ENCODE results near the gene ADAM22. TPM values are rescaled to one million over a fixed set of nuclear protein-coding genes. Genes with fewer than 3 reads are reported as not detected.

The ADAM22 gene
- polyA plus RNA-seq, 1 of the 3 experiments (the other 2 are of a cell fraction): 3.0 TPM

GRCh38 chr7:88216276-88216675 is 282.2 kb downstream of the ADAM22 start:
- CTCF ChIA-PET: interaction anchor here (0.7 to 1.3 kb wide), 2 partner anchors 27 to 30 kb away, joined by 3 to 5 read pairs; no protein-coding TSS in a partner anchor
- no peaks in the 10 kb centered on the region for H3K27me3 ChIP-seq (ENCODE audit: insufficient read depth)
- no peak overlapping the region for H3K9ac ChIP-seq
- H3K4me2 ChIP-seq: no peak overlapping the region
- peaks cover 6 to 19% of the 10 kb centered on the region in 2 experiments for H3K4me1 ChIP-seq (ENCODE audit: control insufficient read depth in 1 of 2, insufficient read depth in 2 of 2, low read depth in 1 of 2, low read length in 1 of 2)
- H3F3A ChIP-seq (replicated peaks; ENCODE audit: insufficient read depth): peaks cover 11% of the 10 kb centered on the region
- H3K4me3 ChIP-seq (ENCODE audit: low read depth in 2 of 2, low read length in 1 of 2): no peak overlapping the region
- no peak for TF ChIP-seq RCOR1 (IDR thresholded peaks at IDR 0.05; ENCODE audit: low read length)
- TF ChIP-seq RFX5 (IDR thresholded peaks at IDR 0.05; ENCODE audit: low read length): no peak
- TF ChIP-seq FOXJ3 (CRISPR knock-in tag; IDR thresholded peaks at IDR 0.05): no peak
- TF ChIP-seq TAF1 (IDR thresholded peaks at IDR 0.05; ENCODE audit: borderline replicate concordance, low read depth, low read length): no peak
- TF ChIP-seq, protein P1, sequence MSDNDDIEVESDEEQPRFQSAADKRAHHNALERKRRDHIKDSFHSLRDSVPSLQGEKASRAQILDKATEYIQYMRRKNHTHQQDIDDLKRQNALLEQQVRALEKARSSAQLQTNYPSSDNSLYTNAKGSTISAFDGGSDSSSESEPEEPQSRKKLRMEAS (IDR thresholded peaks at IDR 0.05; ENCODE audit: low read depth): no peak
- no peak for TF ChIP-seq PBX3 (IDR thresholded peaks at IDR 0.05)
- TF ChIP-seq, protein P2, sequence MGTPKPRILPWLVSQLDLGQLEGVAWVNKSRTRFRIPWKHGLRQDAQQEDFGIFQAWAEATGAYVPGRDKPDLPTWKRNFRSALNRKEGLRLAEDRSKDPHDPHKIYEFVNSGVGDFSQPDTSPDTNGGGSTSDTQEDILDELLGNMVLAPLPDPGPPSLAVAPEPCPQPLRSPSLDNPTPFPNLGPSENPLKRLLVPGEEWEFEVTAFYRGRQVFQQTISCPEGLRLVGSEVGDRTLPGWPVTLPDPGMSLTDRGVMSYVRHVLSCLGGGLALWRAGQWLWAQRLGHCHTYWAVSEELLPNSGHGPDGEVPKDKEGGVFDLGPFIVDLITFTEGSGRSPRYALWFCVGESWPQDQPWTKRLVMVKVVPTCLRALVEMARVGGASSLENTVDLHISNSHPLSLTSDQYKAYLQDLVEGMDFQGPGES (IDR thresholded peaks at IDR 0.05; ENCODE audit: low read depth, low read length): no peak
- TF ChIP-seq FOXM1 (IDR thresholded peaks at IDR 0.05; ENCODE audit: low read depth): no peak
- TF ChIP-seq CTCF (IDR thresholded peaks at IDR 0.05): no peak
- TF ChIP-seq NFIC (IDR thresholded peaks at IDR 0.05; ENCODE audit: borderline replicate concordance): no peak
- no peak for TF ChIP-seq GABPA (IDR thresholded peaks at IDR 0.05; ENCODE audit: low read depth)
- no peak for TF ChIP-seq ZBTB33 (IDR thresholded peaks at IDR 0.05; ENCODE audit: borderline replicate concordance, low read depth)
- TF ChIP-seq, protein P3, sequence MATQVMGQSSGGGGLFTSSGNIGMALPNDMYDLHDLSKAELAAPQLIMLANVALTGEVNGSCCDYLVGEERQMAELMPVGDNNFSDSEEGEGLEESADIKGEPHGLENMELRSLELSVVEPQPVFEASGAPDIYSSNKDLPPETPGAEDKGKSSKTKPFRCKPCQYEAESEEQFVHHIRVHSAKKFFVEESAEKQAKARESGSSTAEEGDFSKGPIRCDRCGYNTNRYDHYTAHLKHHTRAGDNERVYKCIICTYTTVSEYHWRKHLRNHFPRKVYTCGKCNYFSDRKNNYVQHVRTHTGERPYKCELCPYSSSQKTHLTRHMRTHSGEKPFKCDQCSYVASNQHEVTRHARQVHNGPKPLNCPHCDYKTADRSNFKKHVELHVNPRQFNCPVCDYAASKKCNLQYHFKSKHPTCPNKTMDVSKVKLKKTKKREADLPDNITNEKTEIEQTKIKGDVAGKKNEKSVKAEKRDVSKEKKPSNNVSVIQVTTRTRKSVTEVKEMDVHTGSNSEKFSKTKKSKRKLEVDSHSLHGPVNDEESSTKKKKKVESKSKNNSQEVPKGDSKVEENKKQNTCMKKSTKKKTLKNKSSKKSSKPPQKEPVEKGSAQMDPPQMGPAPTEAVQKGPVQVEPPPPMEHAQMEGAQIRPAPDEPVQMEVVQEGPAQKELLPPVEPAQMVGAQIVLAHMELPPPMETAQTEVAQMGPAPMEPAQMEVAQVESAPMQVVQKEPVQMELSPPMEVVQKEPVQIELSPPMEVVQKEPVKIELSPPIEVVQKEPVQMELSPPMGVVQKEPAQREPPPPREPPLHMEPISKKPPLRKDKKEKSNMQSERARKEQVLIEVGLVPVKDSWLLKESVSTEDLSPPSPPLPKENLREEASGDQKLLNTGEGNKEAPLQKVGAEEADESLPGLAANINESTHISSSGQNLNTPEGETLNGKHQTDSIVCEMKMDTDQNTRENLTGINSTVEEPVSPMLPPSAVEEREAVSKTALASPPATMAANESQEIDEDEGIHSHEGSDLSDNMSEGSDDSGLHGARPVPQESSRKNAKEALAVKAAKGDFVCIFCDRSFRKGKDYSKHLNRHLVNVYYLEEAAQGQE (IDR thresholded peaks at IDR 0.05; ENCODE audit: low read depth, low read length): no peak
- H3K27ac ChIP-seq (ENCODE audit: low read depth in 2 of 2, low read length in 1 of 2): no peak overlapping the region
- no peaks in the 10 kb centered on the region for H3K9me2 ChIP-seq
- H3K9me3 ChIP-seq: no peaks in the 10 kb centered on the region
- DNase-seq: no peak
- peaks cover 49 to 70% of the 10 kb centered on the region in 2 experiments for H3K36me3 ChIP-seq (replicated peaks in 1 of 2; ENCODE audit: control insufficient read depth in 1 of 2, insufficient read depth in 2 of 2, low read length in 1 of 2)
- POLR2A ChIA-PET: no interaction called here
- no peak overlapping the region for H2AFZ ChIP-seq (ENCODE audit: low read depth)
- peaks cover 22% of the 10 kb centered on the region for H4K20me1 ChIP-seq (ENCODE audit: insufficient read depth)
- H3K79me2 ChIP-seq (ENCODE audit: insufficient read depth): peaks cover 58% of the 10 kb centered on the region

Measured in SK-N-SH (cell line).